IMR-90 (cell line): Measurements from ENCODE around the gene GNAI2. TPM values are rescaled to one million over a fixed set of nuclear protein-coding genes. Genes with fewer than 3 reads are reported as not detected.

Experiments used
- ATAC-seq: fragments of 200-7000 bp; cut with Tn5 transposase; 2 replicates; pipeline ENCODE4 v1.9.1; 2020; ENCODE audit warnings: low read depth, mild to moderate bottlenecking, moderate library complexity
- BruUV-seq: library from RNA; stranded (reverse); fragments of 400-500 nt; replicated peaks from 2 replicates; lab custom pipeline; 2021; lab: Mats Ljungman, UMichigan
- CTCF ChIA-PET: fragments of 300-600 bp; formaldehyde crosslinking; extraction: SDS; loops from one replicate; lab custom pipeline; 2021; ENCODE audit warnings: antibody characterized with exemption; lab: Yijun Ruan, JAX
- POLR2A ChIA-PET: fragments of 300-600 bp; sonication (Branson Sonifier 250); formaldehyde crosslinking; loops from one replicate; lab custom pipeline; 2022; ENCODE audit warnings: antibody characterized with exemption; ENCODE audit not compliant: unreplicated experiment; lab: Charles Lee
- DNase-seq: peaks from one replicate; pipeline ENCODE4 v3.0.0; 2013
- H2AFZ ChIP-seq: replicated peaks from 2 replicates; pipeline ENCODE3; 2013; ENCODE audit warnings: low read length, mild to moderate bottlenecking; ENCODE audit not compliant: poor library complexity
- H2AK5ac ChIP-seq: 2 replicates; pipeline ENCODE4 v1.6.1; 2013; ENCODE audit warnings: low read depth, low read length, inconsistent platforms
- H2AK9ac ChIP-seq: replicated peaks from 2 replicates; pipeline ENCODE3; 2013; ENCODE audit warnings: mild to moderate bottlenecking, low read depth, low read length, moderate library complexity; ENCODE audit not compliant: poor library complexity
- H2BK120ac ChIP-seq: 2 replicates; pipeline ENCODE4 v1.6.1; 2013; ENCODE audit warnings: low read depth, low read length, inconsistent platforms
- H2BK15ac ChIP-seq: 3 replicates; pipeline ENCODE4 v1.6.1; 2013; ENCODE audit warnings: low read depth, low read length, inconsistent platforms
- H2BK20ac ChIP-seq: 2 replicates; pipeline ENCODE4 v1.6.1; 2013; ENCODE audit warnings: low read depth, mild to moderate bottlenecking, inconsistent platforms, low read length, moderate library complexity
- H2BK5ac ChIP-seq: 2 replicates; pipeline ENCODE4 v1.6.1; 2013; ENCODE audit warnings: mild to moderate bottlenecking, low read depth, low read length, inconsistent platforms; ENCODE audit not compliant: poor library complexity, severe bottlenecking
- H3K14ac ChIP-seq: replicated peaks from 2 replicates; pipeline ENCODE4 v1.6.1; 2013; ENCODE audit warnings: low read depth, low read length, inconsistent platforms
- H3K18ac ChIP-seq: 2 replicates; pipeline ENCODE4 v1.6.1; 2013; ENCODE audit warnings: low read depth, low read length, control low read depth
- H3K23ac ChIP-seq: 2 replicates; pipeline ENCODE4 v1.6.1; 2013; ENCODE audit warnings: low read depth, low read length, inconsistent platforms
- H3K27ac ChIP-seq: 2 replicates; pipeline ENCODE4 v1.5.1; 2013; ENCODE audit warnings: mild to moderate bottlenecking, control low read depth, low read length; ENCODE audit not compliant: insufficient read depth
- H3K27me3 ChIP-seq: 2 replicates; pipeline ENCODE4 v1.6.1; 2013; ENCODE audit warnings: low read length; ENCODE audit not compliant: control insufficient read depth, insufficient read depth
- H3K36me3 ChIP-seq: 2 replicates; pipeline ENCODE4 v1.6.1; 2013; ENCODE audit warnings: low read length, mixed read lengths; ENCODE audit not compliant: control insufficient read depth, insufficient read depth
- H3K4ac ChIP-seq: 2 replicates; pipeline ENCODE4 v1.6.1; 2013; ENCODE audit warnings: low read depth, low read length, inconsistent platforms
- H3K4me1 ChIP-seq: 2 replicates; pipeline ENCODE4 v1.6.1; 2013; ENCODE audit warnings: low read length, mixed read lengths; ENCODE audit not compliant: control insufficient read depth, insufficient read depth
- H3K4me2 ChIP-seq: 2 replicates; pipeline ENCODE4 v1.6.1; 2013; ENCODE audit warnings: low read depth, mild to moderate bottlenecking, control low read depth, low read length, moderate library complexity
- H3K4me3 ChIP-seq: 2 replicates; pipeline ENCODE4 v1.5.1; 2013; ENCODE audit warnings: low read depth, mild to moderate bottlenecking, control low read depth, low read length, moderate library complexity; ENCODE audit not compliant: insufficient read depth
- H3K56ac ChIP-seq: 2 replicates; pipeline ENCODE4 v1.6.1; 2013; ENCODE audit warnings: low read length, inconsistent platforms; ENCODE audit not compliant: insufficient read depth; ENCODE audit errors: extremely low read depth
- H3K79me1 ChIP-seq, 2 experiments: 2 replicates each; pipeline ENCODE4 v1.6.1; 2013; ENCODE audit warnings: low read length in 2 of 2, inconsistent platforms in 1 of 2, low read depth in 1 of 2
- H3K9ac ChIP-seq: 2 replicates; pipeline ENCODE4 v1.6.1; 2013; ENCODE audit warnings: low read depth, low read length, control low read depth
- H3K9me1 ChIP-seq: 2 replicates; pipeline ENCODE4 v1.6.1; 2013; ENCODE audit warnings: low read length, inconsistent platforms; ENCODE audit not compliant: insufficient read depth
- H3K9me3 ChIP-seq: 2 replicates; pipeline ENCODE4 v1.6.1; 2013; ENCODE audit warnings: low read length; ENCODE audit not compliant: control insufficient read depth, insufficient read depth
- H4K20me1 ChIP-seq: 2 replicates; pipeline ENCODE4 v1.6.1; 2013; ENCODE audit warnings: low read length, inconsistent platforms; ENCODE audit not compliant: insufficient read depth
- H4K5ac ChIP-seq: 2 replicates; pipeline ENCODE4 v1.6.1; 2013; ENCODE audit warnings: mild to moderate bottlenecking, low read depth, low read length, control low read depth
- H4K8ac ChIP-seq, 2 experiments: 2 replicates each; pipeline ENCODE4 v1.6.1; 2013; ENCODE audit warnings: low read depth in 2 of 2, low read length in 2 of 2, control low read depth in 1 of 2, inconsistent platforms in 1 of 2
- H4K91ac ChIP-seq: 2 replicates; pipeline ENCODE4 v1.6.1; 2013; ENCODE audit warnings: low read depth, low read length, inconsistent platforms; ENCODE audit not compliant: insufficient read depth
- CHD1 ChIP-seq: IDR thresholded peaks from 2 replicates; pipeline ENCODE4 v1.6.1; 2012; ENCODE audit warnings: low read depth, low read length, improper control_type of control experiment
- CTCF ChIP-seq: conservative IDR thresholded peaks from 2 replicates; pipeline ENCODE4 v1.5.1; 2012; ENCODE audit warnings: mild to moderate bottlenecking, low read depth, low read length, improper control_type of control experiment
- ELK1 ChIP-seq: fragments of 150-350 bp; IDR thresholded peaks from 2 replicates; pipeline ENCODE4 v1.6.1; 2016; ENCODE audit warnings: low read depth, mild to moderate bottlenecking, low read length, moderate library complexity, borderline replicate concordance
- FOS ChIP-seq: fragments of 150-350 bp; IDR thresholded peaks from 2 replicates; pipeline ENCODE4 v1.6.1; 2016; ENCODE audit warnings: low read depth, low read length
- MAFK ChIP-seq: IDR thresholded peaks from 2 replicates; pipeline ENCODE4 v1.6.1; 2012; ENCODE audit warnings: low read depth, low read length, improper control_type of control experiment
- POLR2A ChIP-seq: IDR thresholded peaks from 2 replicates; pipeline ENCODE4 v1.6.1; 2012; ENCODE audit warnings: mild to moderate bottlenecking, low read depth, low read length
- RFX5 ChIP-seq: IDR thresholded peaks from 2 replicates; pipeline ENCODE4 v1.8.0; 2012; ENCODE audit warnings: low read depth, mild to moderate bottlenecking, low read length, moderate library complexity
- SMC3 ChIP-seq: fragments of 150-350 bp; IDR thresholded peaks from 2 replicates; pipeline ENCODE4 v1.6.1; 2016; ENCODE audit warnings: low read depth, mild to moderate bottlenecking, antibody characterized with exemption, low read length, moderate library complexity
- WGBS, 2 experiments: methylation state at CpG; one replicate each; pipeline versions ENCODE4 v1.1.5 to v1.1.7; 2013; ENCODE audit warnings: missing lambda C conversion rate in 2 of 2; ENCODE audit not compliant: insufficient read length in 1 of 2; ENCODE audit errors: extremely low coverage in 2 of 2; 5-methylcytosine and 5-hydroxymethylcytosine counted together
- dilution Hi-C: fragments of 300-500 bp; cut with HindIII; formaldehyde crosslinking; loops from one replicate; pipeline ENCODE4 v1.14.3; 2018; ENCODE audit warnings: low sequenced_read_pairs; ENCODE audit not compliant: unreplicated experiment
- in situ Hi-C: fragments of 300-500 bp; cut with MboI; formaldehyde crosslinking; loops from 3 replicates; pipeline ENCODE4 v1.14.3; 2019; ENCODE audit warnings: low sequenced_read_pairs, inconsistent platforms, mixed read lengths
- intact Hi-C: fragments of 100-400 bp; cut with micrococcal nuclease; formaldehyde crosslinking; loops from 2 replicates; pipeline ENCODE4 v1.10.0; 2022
- polyA plus RNA-seq, 3 experiments: library from polyadenylated mRNA; depleted of rRNA; stranded (reverse); fragments of >200 nt; gene quantifications; 2 replicates each; pipeline ENCODE4 v1.2.3, GENCODE V29; 2012; ENCODE audit warnings: low replicate concordance in 1 of 3
- total RNA-seq: library from RNA; depleted of rRNA; stranded (reverse); fragments of >200 nt; gene quantifications from 2 replicates; pipeline ENCODE4 v1.2.3, GENCODE V29; 2012

GNAI2 gene
- total and polyA plus RNA-seq, 2 of the 4 experiments (the other 2 are of a cell fraction): 867 to 1,079 TPM

GRCh38 chr3:50212502-50212901, 23.5 kb upstream of the GNAI2 start:
- BruUV-seq: no TSS peak
- Histone ChIP-seq H3K4me1 (peaks cover 2% of the 10 kb centered on the region; the same call in 1 of the 2 replicates), H2BK120ac (no peak overlapping the region), H3K4me3 (no peak overlapping the region), H2BK20ac (no peak overlapping the region), H4K8ac (no peak overlapping the region), H2BK15ac (no peak overlapping the region), H3K18ac (no peak overlapping the region), H4K5ac (no peak overlapping the region), H3K27me3 (peaks cover 31% of the 10 kb centered on the region), H3K27ac (no peak overlapping the region), H3K4ac (no peak overlapping the region), H3K23ac (no peak overlapping the region), H3K9ac (no peak overlapping the region), H3K9me3 (no peaks in the 10 kb centered on the region), H3K9me1 (no peaks in the 10 kb centered on the region), H4K91ac (no peak overlapping the region), H3K36me3 (no peaks in the 10 kb centered on the region), H3K79me1 (no peaks in the 10 kb centered on the region), H4K20me1 (no peaks in the 10 kb centered on the region), H2AK9ac (peak overlapping the region; percentile 37), H2AFZ (no peak overlapping the region), H3K4me2 (no peak overlapping the region), H2AK5ac (no peak overlapping the region), H2BK5ac (no peak overlapping the region), H3K14ac (no peak overlapping the region), H3K56ac (no peak overlapping the region)
- WGBS, 2 experiments: 83% methylated on average over 1 of the region's 4 CpGs; no CpG with 5 or more reads in 1 of the 2 experiments
- in situ Hi-C loops (no loop called here), intact Hi-C loops (no loop called here), dilution Hi-C loops (no loop called here)
- ATAC-seq (no peak), DNase-seq (no peak)
- ChIA-PET CTCF (interaction anchor here (1.2 to 1.3 kb wide), 2 partner anchors 14 to 34 kb away, joined by 4 to 5 read pairs; no protein-coding TSS in a partner anchor), POLR2A (no interaction called here)
- TF ChIP-seq SMC3 (no peak), CTCF (no peak), CHD1 (no peak), POLR2A (no peak), RFX5 (no peak), ELK1 (no peak), MAFK (no peak), FOS (no peak)
